Brain microvascular endothelial cell (primary cell): ENCODE measurements around the gene TJP3.

Source experiments
- DNase-seq: peaks from one replicate; pipeline ENCODE4 v3.0.0-alpha.2; 2020
- H3K27ac ChIP-seq: fragments of 250-450 bp; sonication (Bioruptor Pico); 2 replicates; pipeline ENCODE4 v1.5.1; 2020; ENCODE audit warnings: mild to moderate bottlenecking, moderate library complexity
- H3K27me3 ChIP-seq: fragments of 250-450 bp; sonication (Bioruptor Pico); replicated peaks from 2 replicates; pipeline ENCODE4 v1.5.1; 2020; ENCODE audit warnings: mild to moderate bottlenecking
- H3K36me3 ChIP-seq: fragments of 250-450 bp; sonication (Bioruptor Pico); replicated peaks from 2 replicates; pipeline ENCODE4 v1.5.1; 2020; ENCODE audit warnings: mild to moderate bottlenecking
- H3K4me3 ChIP-seq: 2 replicates; pipeline ENCODE4 v1.5.1; 2011; ENCODE audit warnings: low read depth, mild to moderate bottlenecking, control low read depth, low read length, moderate library complexity
- in situ Hi-C: cut with HindIII; loops from 2 replicates; pipeline ENCODE4 v1.10.0; 2017; ENCODE audit warnings: low sequenced_read_pairs, low pct_ligation_motif_present
- TF ChIP-seq, protein P1 (sequence below): IDR thresholded peaks from 2 replicates; pipeline ENCODE4 v1.5.1; 2011; ENCODE audit warnings: low read depth, mild to moderate bottlenecking, moderate library complexity, low read length, control low read depth, inconsistent platforms; ENCODE audit errors: missing control alignments

The TJP3 gene

DNA sequence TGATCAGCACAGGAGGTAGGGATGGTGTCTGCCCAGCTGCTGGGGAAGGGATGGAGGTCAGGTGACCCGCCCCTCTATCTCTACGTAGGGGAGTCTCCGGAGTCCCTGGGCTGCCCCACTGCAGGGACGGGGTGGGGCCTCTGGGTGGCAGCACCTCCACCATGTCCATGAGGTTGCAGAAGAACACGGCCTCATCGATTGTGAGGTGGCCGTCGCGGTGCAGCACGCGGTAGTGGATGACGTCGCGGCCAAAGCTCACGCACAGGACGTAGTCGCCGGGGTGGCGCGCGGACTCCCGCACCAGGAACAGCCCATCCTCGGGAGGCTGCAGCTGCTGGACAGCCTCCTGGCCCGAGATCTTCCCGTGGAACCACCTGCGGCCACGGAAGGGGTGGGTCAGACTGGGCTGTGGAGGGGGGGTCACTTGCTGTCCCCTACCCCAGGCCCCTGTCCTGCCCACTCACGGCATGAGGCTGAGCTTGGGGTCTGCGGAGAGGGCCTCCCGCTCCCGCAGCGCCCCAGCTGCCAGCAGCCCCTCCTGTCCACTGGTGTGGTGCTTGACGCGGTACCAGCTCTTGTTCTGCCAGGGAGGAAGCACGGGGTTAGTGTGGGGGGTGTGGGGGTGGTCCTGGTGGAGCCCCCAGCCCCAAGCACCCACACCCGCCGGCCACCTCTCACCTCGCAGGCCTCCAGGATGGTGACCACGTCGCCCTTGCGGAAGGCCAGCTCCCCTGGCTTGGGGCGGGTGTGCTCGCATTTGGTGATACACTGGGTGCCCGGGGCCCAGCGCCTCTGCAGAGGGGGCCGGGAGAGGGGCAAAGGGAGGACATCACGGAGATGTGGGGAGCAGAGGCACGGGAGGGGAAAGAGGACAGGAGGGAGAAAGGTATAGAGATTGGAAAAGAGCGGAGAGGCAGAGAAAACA lies 75.7 kb downstream of the TJP3 start:
- Histone ChIP-seq H3K27ac (no peak overlapping the region), H3K36me3 (no peaks in the 10 kb centered on the region), H3K4me3 (no peak overlapping the region), H3K27me3 (peaks cover 15% of the 10 kb centered on the region)
- TF ChIP-seq, protein P1, sequence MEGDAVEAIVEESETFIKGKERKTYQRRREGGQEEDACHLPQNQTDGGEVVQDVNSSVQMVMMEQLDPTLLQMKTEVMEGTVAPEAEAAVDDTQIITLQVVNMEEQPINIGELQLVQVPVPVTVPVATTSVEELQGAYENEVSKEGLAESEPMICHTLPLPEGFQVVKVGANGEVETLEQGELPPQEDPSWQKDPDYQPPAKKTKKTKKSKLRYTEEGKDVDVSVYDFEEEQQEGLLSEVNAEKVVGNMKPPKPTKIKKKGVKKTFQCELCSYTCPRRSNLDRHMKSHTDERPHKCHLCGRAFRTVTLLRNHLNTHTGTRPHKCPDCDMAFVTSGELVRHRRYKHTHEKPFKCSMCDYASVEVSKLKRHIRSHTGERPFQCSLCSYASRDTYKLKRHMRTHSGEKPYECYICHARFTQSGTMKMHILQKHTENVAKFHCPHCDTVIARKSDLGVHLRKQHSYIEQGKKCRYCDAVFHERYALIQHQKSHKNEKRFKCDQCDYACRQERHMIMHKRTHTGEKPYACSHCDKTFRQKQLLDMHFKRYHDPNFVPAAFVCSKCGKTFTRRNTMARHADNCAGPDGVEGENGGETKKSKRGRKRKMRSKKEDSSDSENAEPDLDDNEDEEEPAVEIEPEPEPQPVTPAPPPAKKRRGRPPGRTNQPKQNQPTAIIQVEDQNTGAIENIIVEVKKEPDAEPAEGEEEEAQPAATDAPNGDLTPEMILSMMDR, result peak; percentile 39
- in situ Hi-C loops, result no loop called here
- DNase-seq, result no peak

DNA sequence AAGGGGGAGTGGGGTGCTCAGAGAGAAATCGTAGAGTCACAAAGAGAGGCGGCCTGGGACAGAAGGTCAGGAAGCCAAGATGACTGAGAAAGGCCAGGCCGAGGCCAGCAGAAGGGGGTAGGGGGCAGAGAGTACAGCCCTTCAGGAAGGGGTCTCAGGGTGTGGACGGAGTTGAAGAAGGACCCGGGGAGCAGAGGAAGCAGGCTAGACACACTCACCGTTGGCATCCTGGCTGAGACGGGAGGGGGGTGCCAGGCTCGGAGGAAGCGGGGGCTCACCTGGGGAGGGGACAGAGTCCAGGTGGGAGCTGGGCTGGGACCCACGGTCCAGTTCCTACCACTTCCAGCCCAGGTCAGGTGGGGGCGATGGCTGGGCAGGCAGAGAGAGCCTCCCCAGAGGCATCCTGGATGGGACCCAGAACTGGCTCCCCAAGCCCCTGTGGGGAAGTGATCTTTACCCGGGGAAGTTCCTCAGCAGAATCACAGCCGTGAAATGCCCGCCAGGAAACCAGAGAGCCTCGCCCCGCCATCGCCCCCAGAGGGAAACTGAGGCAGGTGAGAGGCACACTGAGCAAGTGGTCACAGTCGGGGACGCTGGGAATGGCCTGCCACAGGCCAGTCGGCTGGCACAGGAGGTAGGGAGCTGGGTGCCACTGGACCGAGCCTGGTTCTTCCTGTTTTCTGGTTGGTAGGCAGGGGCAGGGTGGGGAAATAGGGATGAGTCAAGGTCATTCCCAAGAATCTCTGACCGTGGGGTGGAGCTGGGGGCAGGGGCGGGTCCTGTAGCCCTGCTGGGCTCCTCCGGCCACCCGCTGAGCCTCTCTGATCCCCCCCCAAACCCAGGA lies 76.6 kb downstream of the TJP3 start:
- TF ChIP-seq, protein P1, result no peak
- in situ Hi-C loops, result no loop called here
- peaks cover 15% of the 10 kb centered on the region for H3K27me3 ChIP-seq
- no peak for DNase-seq
- H3K4me3 ChIP-seq, result no peak overlapping the region
- no peak overlapping the region for H3K27ac ChIP-seq
- H3K36me3 ChIP-seq, result no peaks in the 10 kb centered on the region

DNA sequence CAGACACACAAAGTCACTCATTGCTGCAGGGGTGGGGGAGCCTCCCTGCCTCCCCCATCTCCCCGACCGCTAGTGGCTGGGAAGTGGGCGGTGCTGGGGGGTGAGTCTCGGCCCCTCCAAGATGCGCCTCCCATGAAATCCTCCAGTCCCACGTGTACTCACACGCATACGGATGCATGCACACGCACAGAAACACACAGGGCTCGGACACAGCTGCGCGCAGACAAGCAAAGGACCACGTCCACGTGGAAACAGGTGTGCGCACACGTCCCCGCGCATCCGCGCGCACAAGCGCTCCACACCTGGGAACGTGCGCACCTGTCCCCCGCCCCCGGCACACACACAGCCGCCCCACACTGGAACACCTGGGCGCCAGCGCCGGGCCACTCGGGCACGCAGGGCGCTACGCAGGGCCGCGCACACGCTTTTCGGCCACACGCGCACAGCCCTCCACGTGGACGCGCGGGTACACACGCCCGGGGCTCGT lies 77.3 kb downstream of the TJP3 start:
- Histone ChIP-seq H3K36me3 (no peaks in the 10 kb centered on the region), H3K4me3 (no peak overlapping the region), H3K27ac (no peak overlapping the region), H3K27me3 (peaks cover 15% of the 10 kb centered on the region)
- TF ChIP-seq, protein P1, result no peak
- in situ Hi-C loops, result no loop called here
- no peak for DNase-seq

DNA sequence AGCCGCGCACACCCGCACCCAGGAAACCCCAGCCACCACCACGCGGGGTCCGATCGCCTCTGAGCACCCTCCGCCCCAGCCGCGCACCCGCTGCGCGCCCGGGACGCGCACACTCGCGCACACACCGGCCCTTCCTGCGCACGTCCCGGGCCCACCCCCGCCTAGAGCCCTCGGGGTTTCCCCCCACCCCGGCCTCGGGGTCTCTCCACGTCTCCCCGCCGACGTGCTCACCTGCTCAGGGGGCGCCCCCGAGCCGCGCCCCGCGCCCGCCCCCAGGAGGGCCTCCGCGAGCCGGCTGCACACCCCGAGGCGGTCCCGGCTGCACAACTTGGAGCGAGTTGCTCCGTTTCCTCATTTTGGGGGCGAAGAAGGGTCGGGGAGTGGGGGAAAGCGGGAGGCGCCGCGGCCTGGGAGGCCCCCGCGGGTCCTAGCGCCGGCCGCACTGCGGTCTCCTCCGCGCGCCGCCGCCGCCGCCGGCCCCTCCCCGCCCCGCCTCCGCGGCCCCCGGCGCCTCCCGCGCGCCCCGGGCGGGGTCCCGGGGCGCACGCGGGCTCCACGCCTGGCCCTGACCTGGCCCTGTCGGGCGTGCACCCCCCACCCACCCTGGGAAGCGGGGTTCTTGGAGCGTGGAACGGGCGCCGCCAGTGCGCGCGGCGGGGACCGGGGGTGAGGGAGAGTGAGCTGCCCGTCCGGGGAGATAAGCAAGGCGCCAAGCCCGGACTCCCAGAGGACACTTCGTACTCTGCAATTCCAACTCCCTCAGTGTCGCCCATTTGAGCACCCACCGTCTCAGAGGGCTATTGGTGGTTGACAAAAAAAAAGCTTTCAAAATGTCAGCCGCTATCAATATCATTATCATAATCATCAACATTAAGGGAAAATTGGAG lies 78.0 kb downstream of the TJP3 start, which contains the start of gene MATK:
TSS of gene MATK (minus strand) at position 444 of the 887 bp plus-strand sequence. CDS start 1,246 bp downstream, outside the sequence.
- no peak for DNase-seq
- Histone ChIP-seq H3K27ac (no peak within 1 kb of the TSS), H3K36me3 (no peaks in the 10 kb centered on the region), H3K27me3 (peaks cover 15% of the 10 kb centered on the region), H3K4me3 (no peak within 1 kb of the TSS)
- in situ Hi-C loops, result no loop called here
- TF ChIP-seq, protein P1, result no peak
